Middle frontal gyrus (tissue), 1 donor: ENCODE measurements around the gene LHFPL6.

ENCODE experiments used
- DNase-seq: peaks from one replicate; pipeline ENCODE4 v3.0.0-alpha.2; 2015; ENCODE audit warnings: low spot score; ENCODE audit errors: extremely low spot score

Gene LHFPL6

GRCh38 chr13:39311619-39312018, 291.4 kb downstream of the LHFPL6 start:
- no peak for DNase-seq

- no peak for DNase-seq
Observed at GRCh38 chr13:39310961-39311360, 292.0 kb downstream of the LHFPL6 start.

DNA sequence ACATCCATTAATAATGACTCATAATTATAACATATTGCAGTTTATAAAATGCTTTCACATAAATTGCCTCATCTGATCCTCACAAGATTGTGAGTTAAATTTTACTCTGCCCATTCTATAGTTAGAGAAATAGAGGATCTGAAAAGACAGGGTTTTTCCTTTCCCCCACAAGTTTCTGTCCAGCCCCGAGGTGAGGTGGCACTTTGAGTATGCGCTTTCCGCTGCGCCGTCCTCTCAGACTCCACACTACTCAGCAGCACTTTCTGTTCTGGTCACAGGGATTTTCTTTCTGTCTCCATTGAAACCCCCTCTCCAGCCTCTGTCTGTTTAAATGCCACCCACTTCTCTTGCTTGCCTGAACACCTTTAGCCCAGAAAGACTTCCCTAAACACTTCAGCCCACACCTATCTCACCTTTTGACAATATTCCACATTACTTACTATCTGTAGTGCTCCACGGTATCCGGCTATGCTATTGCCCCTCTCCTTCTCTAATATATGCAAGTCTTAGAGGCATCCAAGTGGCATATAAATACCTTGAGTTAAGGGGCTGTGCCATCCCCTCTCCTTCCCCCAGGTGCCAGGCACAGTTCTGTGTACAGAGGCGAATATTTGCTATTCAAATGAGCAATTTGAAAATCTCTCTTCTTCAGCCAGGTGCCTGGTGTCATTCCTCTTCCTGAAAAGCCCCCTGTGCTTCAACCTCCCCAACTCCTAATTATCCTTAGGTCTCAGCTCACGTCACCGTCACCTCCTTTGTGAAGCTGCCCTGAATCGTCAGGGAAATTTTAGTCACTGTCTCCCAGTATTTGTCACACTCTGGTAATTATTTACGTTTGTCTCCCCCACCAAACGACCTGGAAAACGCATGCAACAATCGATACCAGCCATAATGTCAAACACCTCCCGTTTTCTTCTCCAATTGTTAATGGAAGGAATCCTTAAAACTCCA, 296.1 kb downstream of the LHFPL6 start:
- no peak for DNase-seq

DNA sequence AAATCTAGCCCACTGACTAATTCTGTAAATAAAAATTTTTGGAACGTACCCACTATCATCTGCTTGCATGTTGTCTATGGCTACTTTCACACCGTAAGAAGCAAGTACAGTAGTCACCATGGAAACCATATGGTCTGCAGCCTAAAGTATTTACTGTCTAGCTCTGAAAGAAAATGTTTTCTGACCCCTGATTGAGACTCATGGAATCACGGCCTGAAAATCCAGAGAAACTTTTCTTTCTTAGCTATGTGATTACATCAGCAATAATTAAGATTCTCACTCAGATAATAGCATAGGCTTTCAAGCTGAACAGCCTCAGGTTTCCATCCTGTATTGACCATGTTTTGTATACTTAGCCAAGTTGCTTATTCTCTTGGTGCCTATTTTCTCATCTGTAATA, 300.2 kb downstream of the LHFPL6 start:
- DNase-seq, result no peak

GRCh38 chr13:39298951-39299350, 304.0 kb downstream of the LHFPL6 start:
- DNase-seq, result no peak

- DNase-seq, result no peak
Observed at GRCh38 chr13:39297664-39298171, 305.3 kb downstream of the LHFPL6 start.

- DNase-seq, result no peak
Observed at GRCh38 chr13:39297023-39297422, 306.0 kb downstream of the LHFPL6 start.

- no peak for DNase-seq
Observed at GRCh38 chr13:39296193-39296592, 306.8 kb downstream of the LHFPL6 start.
